Measurements from ENCODE around the gene FANCG.
A peak's percentile ranks its signal among the peaks of the same experiment; 100 is the strongest.

Gene FANCG

DNA sequence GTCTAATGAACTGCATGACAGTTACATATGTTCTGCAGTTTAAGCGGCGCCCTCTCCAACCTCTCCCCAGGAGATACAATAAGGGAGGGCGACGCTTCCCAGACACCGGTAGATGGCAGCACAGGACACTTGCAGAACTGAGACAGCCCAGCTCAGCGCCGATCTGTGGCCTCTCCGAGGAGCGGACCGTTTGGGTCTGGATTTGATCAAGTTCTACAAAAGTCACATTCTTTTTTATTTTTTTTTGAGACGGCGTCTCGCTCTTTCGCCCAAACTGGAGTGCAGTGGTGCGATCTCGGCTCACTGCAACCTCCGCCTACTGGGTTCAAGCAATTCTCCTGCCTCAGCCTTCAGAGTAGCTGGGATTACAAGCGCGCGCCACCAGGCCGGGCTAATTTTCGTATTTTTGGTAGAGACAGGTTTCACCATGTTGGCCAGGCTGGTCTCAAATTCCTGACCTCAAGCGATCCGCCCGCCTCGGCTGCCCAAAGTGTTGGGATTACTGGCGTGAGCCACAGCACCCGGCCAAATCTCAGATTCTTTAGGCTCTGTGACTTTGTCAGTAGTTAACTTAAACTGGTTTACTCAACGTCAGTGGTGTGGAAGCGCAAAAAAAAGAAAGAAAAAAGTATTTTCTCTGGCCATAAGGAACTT, 37.3 kb upstream of the FANCG start (continued):
- TF ChIP-seq ZBTB1 (tag by site-specific recombination; IDR thresholded peaks at IDR 0.05) (no peak), ZNF792 (tag by site-specific recombination; IDR thresholded peaks at IDR 0.05) (no peak)
- TF ChIP-seq, protein P1, sequence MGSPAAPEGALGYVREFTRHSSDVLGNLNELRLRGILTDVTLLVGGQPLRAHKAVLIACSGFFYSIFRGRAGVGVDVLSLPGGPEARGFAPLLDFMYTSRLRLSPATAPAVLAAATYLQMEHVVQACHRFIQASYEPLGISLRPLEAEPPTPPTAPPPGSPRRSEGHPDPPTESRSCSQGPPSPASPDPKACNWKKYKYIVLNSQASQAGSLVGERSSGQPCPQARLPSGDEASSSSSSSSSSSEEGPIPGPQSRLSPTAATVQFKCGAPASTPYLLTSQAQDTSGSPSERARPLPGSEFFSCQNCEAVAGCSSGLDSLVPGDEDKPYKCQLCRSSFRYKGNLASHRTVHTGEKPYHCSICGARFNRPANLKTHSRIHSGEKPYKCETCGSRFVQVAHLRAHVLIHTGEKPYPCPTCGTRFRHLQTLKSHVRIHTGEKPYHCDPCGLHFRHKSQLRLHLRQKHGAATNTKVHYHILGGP (tag by site-specific recombination; IDR thresholded peaks at IDR 0.05), result no peak

DNA sequence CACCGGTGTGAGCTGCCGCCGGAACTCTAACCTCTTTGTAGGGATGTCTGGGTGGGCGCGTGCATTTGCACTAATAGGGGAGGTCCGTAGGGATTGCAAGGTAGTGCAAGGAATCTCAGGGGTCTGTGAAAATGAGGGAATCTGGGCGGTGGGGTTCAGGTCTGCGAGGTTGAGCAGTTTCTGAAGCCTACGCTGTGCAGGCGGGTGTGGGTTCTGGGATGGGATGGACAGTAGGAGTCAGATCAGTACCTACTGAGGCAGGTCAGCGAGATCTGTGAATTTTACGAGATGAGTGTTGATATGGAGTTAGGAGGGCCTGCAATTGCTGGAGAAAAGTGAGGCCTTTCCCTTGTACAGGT, 36.8 kb upstream of the FANCG start:
- H3K4me1 ChIP-seq (ENCODE audit: control insufficient read depth, insufficient read depth, low read length), result peaks cover 15% of the 10 kb centered on the region
- peak overlapping the region; percentile 48 for H3K4me3 ChIP-seq (ENCODE audit: low read depth, low read length)
- ChIA-PET POLR2A (interaction anchor here (0.6 to 4.3 kb wide), 9 partner anchors 14 to 863 kb away, joined by 3 to 92 read pairs (median 4); partner anchors contain the start of genes CCDC107, PIGO, RMRP and STOML2), CTCF (interaction anchor here (0.6 to 6.8 kb wide), 16 partner anchors 10 to 557 kb away, joined by 3 to 58 read pairs (median 4); partner anchors contain the start of gene CA9)
- TF ChIP-seq ZNF223 (tag by site-specific recombination; IDR thresholded peaks at IDR 0.05), result no peak
- peak; percentile 96 for TF ChIP-seq ZNF600 (tag by site-specific recombination; IDR thresholded peaks at IDR 0.05)
- TF ChIP-seq ZBTB48 (tag by site-specific recombination; IDR thresholded peaks at IDR 0.05), result peak; percentile 75; the same call in 1 of the 2 replicates
- peak; percentile 84 for TF ChIP-seq ZNF335 (tag by site-specific recombination; conservative IDR thresholded peaks at IDR 0.05)
- no peak for TF ChIP-seq ZNF221 (tag by site-specific recombination; IDR thresholded peaks at IDR 0.05; ENCODE audit: borderline replicate concordance)
- no peak for TF ChIP-seq ZNF132 (tag by site-specific recombination; IDR thresholded peaks at IDR 0.05; ENCODE audit: borderline replicate concordance)
- no peak for TF ChIP-seq ZNF121 (tag by site-specific recombination; IDR thresholded peaks at IDR 0.05)
- peak; percentile 52; the same call in 1 of the 2 replicates for TF ChIP-seq SCRT2 (tag by site-specific recombination; IDR thresholded peaks at IDR 0.05)
- no peak for TF ChIP-seq ZNF548 (tag by site-specific recombination; IDR thresholded peaks at IDR 0.05)
- TF ChIP-seq SP7 (tag by site-specific recombination; IDR thresholded peaks at IDR 0.05), result 0 out of 2 replicates have a peak, but pooled peaks have one; percentile 24
- TF ChIP-seq, protein P2, sequence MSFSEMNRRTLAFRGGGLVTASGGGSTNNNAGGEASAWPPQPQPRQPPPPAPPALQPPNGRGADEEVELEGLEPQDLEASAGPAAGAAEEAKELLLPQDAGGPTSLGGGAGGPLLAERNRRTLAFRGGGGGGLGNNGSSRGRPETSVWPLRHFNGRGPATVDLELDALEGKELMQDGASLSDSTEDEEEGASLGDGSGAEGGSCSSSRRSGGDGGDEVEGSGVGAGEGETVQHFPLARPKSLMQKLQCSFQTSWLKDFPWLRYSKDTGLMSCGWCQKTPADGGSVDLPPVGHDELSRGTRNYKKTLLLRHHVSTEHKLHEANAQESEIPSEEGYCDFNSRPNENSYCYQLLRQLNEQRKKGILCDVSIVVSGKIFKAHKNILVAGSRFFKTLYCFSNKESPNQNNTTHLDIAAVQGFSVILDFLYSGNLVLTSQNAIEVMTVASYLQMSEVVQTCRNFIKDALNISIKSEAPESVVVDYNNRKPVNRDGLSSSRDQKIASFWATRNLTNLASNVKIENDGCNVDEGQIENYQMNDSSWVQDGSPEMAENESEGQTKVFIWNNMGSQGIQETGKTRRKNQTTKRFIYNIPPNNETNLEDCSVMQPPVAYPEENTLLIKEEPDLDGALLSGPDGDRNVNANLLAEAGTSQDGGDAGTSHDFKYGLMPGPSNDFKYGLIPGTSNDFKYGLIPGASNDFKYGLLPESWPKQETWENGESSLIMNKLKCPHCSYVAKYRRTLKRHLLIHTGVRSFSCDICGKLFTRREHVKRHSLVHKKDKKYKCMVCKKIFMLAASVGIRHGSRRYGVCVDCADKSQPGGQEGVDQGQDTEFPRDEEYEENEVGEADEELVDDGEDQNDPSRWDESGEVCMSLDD (tag by site-specific recombination; IDR thresholded peaks at IDR 0.05), result 0 out of 2 replicates have a peak, but pooled peaks have one; percentile 57
- TF ChIP-seq ZNF433 (tag by site-specific recombination; IDR thresholded peaks at IDR 0.05; ENCODE audit: low read depth), result no peak
- TF ChIP-seq, protein P3, sequence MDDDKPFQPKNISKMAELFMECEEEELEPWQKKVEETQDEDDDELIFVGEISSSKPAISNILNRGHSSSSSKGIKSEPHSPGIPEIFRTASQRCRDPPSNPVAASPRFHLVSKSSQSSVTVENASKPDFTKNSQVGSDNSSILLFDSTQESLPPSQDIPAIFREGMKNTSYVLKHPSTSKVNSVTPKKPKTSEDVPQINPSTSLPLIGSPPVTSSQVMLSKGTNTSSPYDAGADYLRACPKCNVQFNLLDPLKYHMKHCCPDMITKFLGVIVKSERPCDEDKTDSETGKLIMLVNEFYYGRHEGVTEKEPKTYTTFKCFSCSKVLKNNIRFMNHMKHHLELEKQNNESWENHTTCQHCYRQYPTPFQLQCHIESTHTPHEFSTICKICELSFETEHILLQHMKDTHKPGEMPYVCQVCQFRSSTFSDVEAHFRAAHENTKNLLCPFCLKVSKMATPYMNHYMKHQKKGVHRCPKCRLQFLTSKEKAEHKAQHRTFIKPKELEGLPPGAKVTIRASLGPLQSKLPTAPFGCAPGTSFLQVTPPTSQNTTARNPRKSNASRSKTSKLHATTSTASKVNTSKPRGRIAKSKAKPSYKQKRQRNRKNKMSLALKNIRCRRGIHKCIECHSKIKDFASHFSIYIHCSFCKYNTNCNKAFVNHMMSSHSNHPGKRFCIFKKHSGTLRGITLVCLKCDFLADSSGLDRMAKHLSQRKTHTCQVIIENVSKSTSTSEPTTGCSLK (tag by site-specific recombination; IDR thresholded peaks at IDR 0.05), result no peak
- TF ChIP-seq KLF1 (tag by site-specific recombination; IDR thresholded peaks at IDR 0.05), result no peak
- TF ChIP-seq ZBTB17 (tag by site-specific recombination; IDR thresholded peaks at IDR 0.05), result peak; percentile 53
- no peak for TF ChIP-seq ZNF624 (tag by site-specific recombination; IDR thresholded peaks at IDR 0.05)
- peak; percentile 36; the same call in 1 of the 2 replicates for TF ChIP-seq ZBTB20 (tag by site-specific recombination; IDR thresholded peaks at IDR 0.05)
- no peak for TF ChIP-seq GLI4 (tag by site-specific recombination; IDR thresholded peaks at IDR 0.05)
- TF ChIP-seq ZBTB1 (tag by site-specific recombination; IDR thresholded peaks at IDR 0.05), result no peak
- TF ChIP-seq, protein P4, sequence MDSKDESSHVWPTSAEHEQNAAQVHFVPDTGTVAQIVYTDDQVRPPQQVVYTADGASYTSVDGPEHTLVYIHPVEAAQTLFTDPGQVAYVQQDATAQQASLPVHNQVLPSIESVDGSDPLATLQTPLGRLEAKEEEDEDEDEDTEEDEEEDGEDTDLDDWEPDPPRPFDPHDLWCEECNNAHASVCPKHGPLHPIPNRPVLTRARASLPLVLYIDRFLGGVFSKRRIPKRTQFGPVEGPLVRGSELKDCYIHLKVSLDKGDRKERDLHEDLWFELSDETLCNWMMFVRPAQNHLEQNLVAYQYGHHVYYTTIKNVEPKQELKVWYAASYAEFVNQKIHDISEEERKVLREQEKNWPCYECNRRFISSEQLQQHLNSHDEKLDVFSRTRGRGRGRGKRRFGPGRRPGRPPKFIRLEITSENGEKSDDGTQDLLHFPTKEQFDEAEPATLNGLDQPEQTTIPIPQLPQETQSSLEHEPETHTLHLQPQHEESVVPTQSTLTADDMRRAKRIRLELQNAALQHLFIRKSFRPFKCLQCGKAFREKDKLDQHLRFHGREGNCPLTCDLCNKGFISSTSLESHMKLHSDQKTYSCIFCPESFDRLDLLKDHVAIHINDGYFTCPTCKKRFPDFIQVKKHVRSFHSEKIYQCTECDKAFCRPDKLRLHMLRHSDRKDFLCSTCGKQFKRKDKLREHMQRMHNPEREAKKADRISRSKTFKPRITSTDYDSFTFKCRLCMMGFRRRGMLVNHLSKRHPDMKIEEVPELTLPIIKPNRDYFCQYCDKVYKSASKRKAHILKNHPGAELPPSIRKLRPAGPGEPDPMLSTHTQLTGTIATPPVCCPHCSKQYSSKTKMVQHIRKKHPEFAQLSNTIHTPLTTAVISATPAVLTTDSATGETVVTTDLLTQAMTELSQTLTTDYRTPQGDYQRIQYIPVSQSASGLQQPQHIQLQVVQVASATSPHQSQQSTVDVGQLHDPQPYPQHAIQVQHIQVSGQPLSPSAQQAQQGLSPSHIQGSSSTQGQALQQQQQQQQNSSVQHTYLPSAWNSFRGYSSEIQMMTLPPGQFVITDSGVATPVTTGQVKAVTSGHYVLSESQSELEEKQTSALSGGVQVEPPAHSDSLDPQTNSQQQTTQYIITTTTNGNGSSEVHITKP (tag by site-specific recombination; IDR thresholded peaks at IDR 0.05), result 0 out of 2 replicates have a peak, but pooled peaks have one; percentile 9
- no peaks in the 10 kb centered on the region for H3K9me3 ChIP-seq (ENCODE audit: control insufficient read depth, insufficient read depth, low read depth, low read length)
- no peaks in the 10 kb centered on the region for H3K36me3 ChIP-seq (ENCODE audit: control insufficient read depth in 2 of 2, insufficient read depth in 1 of 2, low read length in 2 of 2)
- 0 out of 2 replicates have a peak overlapping the region, but pooled peaks have one; percentile 18 for H3K27ac ChIP-seq (ENCODE audit: extremely low read depth, low read depth, low read length)

All from HEK293 (cell line).